ENCODE measurements around the gene CUX1.

DNA sequence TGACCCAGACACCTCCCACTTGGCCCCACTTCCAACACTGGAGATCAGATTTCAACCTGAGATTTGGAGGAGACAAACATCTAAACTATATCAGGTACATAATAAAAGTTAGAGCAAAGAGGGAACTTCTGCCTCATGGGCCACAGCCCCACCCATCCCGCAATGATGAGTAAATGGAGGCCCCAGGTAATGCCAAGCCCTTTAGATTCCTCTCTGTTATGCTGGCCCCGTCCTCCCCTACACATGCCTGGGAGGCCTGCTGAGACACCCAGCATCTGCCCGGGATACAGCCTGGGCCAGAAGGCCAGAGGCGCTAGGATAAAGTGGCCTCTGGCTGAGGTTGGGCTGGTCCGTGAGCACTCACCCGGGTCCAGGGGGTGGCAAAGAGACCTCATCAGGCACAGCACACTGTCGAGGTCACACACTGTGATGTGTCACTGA, 283.7 kb downstream of the CUX1 start:
- TF ChIP-seq, protein P1, sequence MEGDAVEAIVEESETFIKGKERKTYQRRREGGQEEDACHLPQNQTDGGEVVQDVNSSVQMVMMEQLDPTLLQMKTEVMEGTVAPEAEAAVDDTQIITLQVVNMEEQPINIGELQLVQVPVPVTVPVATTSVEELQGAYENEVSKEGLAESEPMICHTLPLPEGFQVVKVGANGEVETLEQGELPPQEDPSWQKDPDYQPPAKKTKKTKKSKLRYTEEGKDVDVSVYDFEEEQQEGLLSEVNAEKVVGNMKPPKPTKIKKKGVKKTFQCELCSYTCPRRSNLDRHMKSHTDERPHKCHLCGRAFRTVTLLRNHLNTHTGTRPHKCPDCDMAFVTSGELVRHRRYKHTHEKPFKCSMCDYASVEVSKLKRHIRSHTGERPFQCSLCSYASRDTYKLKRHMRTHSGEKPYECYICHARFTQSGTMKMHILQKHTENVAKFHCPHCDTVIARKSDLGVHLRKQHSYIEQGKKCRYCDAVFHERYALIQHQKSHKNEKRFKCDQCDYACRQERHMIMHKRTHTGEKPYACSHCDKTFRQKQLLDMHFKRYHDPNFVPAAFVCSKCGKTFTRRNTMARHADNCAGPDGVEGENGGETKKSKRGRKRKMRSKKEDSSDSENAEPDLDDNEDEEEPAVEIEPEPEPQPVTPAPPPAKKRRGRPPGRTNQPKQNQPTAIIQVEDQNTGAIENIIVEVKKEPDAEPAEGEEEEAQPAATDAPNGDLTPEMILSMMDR (IDR thresholded peaks at IDR 0.05) = no peak
- no peak for TF ChIP-seq EZH2 (IDR thresholded peaks at IDR 0.05; ENCODE audit: borderline replicate concordance, insufficient read depth, low read depth, low read length, poor library complexity, severe bottlenecking)
